AG10803 (cell line): ENCODE data around the gene TXNDC5.

Experiments used
- DNase-seq: peaks from one replicate; pipeline ENCODE4 v3.0.0; 2010; ENCODE audit warnings: low read depth
- H3K4me3 ChIP-seq: 2 replicates; pipeline ENCODE4 v1.5.1; 2011; ENCODE audit warnings: mild to moderate bottlenecking, low read length, control low read depth
- TF ChIP-seq, protein P1 (sequence below): conservative IDR thresholded peaks from 2 replicates; pipeline ENCODE4 v1.5.1; 2011; ENCODE audit warnings: mild to moderate bottlenecking, low read length, control low read depth, inconsistent platforms

TXNDC5 gene

DNA sequence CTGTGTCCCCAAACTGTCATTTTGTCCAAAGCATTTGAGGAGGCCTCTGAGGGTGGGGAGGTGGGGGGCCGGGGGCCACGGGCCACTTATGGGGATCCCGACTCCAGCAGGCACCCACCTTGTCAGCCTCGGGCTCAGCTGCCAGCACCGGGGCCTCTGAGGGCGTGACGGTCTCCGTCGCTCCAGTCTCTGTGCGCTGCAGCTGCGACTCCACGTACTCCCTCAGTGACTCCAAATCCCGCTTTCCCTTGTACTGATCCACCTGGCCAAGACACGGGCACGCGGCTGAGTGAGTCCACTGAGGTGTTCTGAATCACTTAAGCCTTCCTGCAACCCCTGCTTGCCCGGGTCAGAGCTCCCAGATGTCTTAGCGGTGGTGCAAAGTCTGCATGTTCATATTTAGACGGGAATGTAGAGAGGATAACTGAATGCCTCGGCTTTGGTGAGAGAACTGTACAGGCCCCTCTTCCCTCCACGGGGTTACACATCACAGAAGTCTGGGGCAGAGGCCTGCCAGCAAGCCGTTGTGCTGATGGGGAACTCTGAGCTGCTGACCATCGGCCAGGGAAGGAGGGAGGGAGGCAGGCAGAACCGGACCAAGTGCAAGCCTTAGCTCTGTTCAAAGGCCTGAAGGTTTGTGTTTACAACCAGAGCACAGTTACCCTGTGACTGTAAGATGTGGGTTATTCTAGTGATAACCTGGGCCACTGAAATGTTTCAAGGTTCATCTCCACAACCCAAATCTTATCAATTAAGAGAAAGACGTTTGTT is 21.8 kb downstream of the TXNDC5 start:
- DNase-seq = no peak
- TF ChIP-seq, protein P1, sequence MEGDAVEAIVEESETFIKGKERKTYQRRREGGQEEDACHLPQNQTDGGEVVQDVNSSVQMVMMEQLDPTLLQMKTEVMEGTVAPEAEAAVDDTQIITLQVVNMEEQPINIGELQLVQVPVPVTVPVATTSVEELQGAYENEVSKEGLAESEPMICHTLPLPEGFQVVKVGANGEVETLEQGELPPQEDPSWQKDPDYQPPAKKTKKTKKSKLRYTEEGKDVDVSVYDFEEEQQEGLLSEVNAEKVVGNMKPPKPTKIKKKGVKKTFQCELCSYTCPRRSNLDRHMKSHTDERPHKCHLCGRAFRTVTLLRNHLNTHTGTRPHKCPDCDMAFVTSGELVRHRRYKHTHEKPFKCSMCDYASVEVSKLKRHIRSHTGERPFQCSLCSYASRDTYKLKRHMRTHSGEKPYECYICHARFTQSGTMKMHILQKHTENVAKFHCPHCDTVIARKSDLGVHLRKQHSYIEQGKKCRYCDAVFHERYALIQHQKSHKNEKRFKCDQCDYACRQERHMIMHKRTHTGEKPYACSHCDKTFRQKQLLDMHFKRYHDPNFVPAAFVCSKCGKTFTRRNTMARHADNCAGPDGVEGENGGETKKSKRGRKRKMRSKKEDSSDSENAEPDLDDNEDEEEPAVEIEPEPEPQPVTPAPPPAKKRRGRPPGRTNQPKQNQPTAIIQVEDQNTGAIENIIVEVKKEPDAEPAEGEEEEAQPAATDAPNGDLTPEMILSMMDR = no peak
- no peak overlapping the region for H3K4me3 ChIP-seq

GRCh38 chr6:7887278-7887991 is 23.2 kb downstream of the TXNDC5 start:
- TF ChIP-seq, protein P1 = no peak
- DNase-seq = no peak
- H3K4me3 ChIP-seq = no peak overlapping the region

DNA sequence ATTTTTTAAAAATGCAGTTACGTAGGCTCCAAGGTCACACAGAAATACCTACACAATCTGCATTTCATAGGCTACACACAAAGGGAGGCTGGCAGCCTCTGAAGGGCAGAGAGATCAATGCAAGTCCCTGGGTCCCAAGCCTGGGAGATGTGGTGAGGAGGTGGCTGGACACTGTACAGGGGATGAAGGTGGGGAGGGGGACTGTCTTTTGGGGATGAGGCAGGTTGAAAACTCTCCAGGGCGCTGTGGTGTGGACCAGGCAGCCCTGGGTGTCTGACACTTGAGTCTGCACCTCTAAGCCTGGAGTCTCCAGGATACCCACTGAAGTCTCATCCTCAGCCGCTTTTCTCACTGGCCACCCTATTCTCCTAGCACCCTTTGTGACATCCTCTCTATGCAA is 24.5 kb downstream of the TXNDC5 start:
- TF ChIP-seq, protein P1 = no peak
- no peak for DNase-seq
- H3K4me3 ChIP-seq = no peak overlapping the region

- DNase-seq = no peak
- no peak overlapping the region for H3K4me3 ChIP-seq
- TF ChIP-seq, protein P1 = no peak
These were observed 27.2 kb downstream of the TXNDC5 start for GRCh38 chr6:7883381-7883780.

DNA sequence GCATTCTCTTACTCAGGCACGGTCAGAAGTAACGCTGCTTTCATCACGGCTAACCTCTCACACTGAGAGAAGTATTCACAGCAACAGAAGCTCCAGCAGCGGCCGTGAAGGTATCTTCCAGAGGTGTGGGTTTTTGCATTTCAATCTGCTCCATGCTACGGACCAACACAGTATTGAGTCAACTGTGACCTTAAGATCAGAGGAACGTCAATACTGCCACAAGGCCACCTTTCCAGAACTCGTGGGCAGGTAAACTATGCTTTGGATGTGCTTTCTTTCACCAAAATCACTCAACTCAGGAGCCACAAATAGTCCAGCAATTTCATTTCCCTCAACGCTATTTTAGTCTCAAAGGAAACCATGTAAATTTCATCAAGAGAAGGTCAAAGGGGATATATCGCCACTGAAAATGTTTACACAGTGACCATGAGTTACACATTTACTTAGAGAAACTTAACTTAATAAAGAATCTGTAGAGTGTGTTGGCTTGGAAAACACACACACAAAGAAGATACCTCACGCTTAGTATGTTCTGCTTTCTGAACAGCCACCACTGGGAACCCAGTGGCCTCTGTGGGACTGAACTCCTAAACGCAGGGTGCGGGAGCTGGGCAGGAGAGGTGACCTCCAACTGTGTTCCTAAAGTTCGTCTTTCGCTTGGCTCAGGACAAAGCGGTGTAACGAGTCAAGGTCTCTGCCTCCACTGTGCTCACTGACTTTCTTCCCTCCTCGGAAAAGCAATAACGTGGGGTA is 27.9 kb downstream of the TXNDC5 start:
- no peak overlapping the region for H3K4me3 ChIP-seq
- TF ChIP-seq, protein P1 = no peak
- no peak for DNase-seq

DNA sequence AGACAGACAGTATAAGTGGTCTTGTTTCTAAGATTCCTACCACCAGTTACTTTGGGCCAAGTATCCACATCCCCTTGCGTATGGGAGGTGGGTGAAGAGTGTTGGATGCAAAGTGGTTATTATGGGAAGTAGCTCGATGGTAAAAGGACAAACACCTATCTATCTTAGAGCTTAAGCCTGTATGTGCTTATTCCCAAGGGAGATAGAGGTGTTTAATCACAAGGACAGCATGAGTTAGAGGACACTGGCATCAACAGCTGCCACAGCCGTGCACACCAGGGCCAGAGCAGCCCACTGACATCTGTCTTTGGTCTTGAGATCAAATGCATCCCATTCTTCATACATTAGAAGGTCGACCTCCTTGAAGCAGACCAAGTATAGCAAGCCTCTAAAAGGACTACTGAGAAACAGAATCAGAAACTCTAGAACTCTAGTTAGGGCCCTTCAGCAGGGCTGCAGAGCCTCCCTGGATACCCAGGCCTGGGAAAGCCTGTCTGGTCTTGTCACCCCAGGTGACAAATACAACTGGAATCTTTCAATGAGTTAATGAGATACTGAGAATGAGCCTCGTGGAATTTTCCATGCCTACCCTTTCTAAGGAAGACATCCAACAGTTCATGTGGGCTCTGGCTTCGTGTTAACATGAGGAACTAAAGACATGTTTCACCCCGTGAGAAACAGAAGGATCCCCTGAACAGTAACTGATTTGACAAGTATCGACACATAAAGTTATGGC is 28.7 kb downstream of the TXNDC5 start:
- TF ChIP-seq, protein P1 = no peak
- no peak overlapping the region for H3K4me3 ChIP-seq
- DNase-seq = no peak
